ENCODE results near the gene MAU2.
"Not testable (repeated sequence)": the region's sequence is repeated elsewhere in the genome, so short reads cannot be mapped to it uniquely, and the experiment has no call there.

Gene MAU2

DNA sequence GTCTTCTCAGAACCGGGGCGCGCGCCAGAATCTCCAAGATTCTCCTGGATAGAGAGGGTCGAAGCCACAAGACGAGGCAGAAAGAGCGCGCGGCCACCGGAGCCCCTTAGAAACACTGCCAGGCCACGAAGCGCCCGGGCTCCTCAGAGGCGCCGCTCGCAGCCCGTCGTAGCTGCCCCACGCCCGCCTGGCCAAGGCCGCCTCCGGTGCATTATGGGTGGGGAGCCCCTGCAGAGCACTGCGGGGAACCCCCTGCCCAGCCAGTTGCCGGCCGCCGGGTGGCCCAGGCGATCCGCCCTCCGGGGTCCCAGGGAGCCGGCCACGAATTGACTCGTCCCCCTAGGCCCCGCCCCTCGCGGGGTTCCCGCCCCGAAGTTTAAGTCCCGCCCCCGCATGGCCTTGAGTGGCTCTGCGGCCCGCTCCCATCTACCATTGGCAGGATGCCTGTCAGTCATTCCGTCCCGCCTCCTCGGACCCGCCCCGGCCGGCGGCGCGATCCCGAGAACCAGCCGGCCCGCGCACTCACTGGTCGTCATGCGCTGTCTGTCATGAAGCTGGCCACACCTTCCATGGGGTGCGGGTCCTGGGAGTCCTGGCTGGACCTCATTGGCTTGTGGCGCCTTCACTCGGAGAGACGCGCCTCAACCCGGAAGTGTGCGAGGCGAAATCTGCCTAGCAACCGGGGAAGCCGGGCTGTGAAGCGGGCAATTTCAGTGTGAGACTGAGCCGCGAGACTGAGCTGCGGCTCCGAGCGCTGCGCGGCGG is 64.7 kb downstream of the MAU2 start:
- H3K4me3 ChIP-seq (ENCODE audit: low read depth, low read length): peak overlapping the region; percentile 93
- TF ChIP-seq, protein P1, sequence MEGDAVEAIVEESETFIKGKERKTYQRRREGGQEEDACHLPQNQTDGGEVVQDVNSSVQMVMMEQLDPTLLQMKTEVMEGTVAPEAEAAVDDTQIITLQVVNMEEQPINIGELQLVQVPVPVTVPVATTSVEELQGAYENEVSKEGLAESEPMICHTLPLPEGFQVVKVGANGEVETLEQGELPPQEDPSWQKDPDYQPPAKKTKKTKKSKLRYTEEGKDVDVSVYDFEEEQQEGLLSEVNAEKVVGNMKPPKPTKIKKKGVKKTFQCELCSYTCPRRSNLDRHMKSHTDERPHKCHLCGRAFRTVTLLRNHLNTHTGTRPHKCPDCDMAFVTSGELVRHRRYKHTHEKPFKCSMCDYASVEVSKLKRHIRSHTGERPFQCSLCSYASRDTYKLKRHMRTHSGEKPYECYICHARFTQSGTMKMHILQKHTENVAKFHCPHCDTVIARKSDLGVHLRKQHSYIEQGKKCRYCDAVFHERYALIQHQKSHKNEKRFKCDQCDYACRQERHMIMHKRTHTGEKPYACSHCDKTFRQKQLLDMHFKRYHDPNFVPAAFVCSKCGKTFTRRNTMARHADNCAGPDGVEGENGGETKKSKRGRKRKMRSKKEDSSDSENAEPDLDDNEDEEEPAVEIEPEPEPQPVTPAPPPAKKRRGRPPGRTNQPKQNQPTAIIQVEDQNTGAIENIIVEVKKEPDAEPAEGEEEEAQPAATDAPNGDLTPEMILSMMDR (IDR thresholded peaks at IDR 0.05; ENCODE audit: low read depth, low read length): no peak

DNA sequence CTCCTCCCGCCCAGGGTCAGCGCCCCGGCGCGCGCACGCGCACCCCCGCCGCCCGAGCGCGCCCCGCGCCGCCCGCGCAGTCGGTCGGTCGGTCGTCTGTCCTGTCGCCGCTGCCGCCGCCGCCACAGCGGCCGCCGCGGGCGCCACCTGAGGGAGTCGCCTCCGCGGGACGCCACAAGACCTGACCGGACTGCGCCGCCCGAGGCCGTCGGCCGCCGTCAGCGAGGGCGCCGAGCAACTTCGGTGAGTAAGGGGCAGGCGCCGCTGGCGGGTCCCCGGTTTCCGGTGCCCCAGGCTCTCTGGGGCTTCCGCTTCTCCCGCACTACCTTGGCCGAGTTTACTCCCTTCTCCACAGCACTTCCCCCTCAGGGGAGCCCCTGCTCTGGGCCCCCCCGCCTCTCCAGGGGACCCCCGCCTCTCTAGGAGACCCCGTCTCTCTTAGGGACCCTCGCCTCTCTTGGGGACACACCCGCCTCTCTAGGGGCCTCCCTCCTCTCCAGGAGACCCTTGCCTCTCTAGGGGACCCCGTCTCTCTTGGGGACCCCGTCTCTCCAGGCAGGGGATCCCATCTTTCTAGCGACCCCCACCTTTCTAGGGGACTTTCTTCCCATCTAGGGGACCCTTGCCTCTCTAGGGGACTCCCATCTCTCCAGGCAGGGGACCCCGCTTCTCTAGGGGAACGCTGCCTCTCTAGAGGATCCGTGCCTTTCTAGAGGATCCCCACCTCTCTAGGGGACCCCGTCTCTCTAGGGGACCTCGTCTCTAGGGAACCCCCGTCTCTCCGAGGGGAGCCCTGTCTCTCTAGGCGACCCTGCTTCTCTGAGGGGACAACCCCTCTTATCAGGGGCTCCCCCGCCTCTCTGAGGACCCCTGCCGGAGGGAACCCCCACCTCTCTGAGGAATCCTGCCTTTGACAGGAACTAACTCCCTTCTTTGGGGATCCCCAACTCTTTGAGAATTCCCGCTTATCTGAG is 65.6 kb downstream of the MAU2 start:
- peak overlapping the region; percentile 93 for H3K4me3 ChIP-seq (ENCODE audit: low read depth, low read length)
- TF ChIP-seq, protein P1 (IDR thresholded peaks at IDR 0.05; ENCODE audit: low read depth, low read length): no peak

DNA sequence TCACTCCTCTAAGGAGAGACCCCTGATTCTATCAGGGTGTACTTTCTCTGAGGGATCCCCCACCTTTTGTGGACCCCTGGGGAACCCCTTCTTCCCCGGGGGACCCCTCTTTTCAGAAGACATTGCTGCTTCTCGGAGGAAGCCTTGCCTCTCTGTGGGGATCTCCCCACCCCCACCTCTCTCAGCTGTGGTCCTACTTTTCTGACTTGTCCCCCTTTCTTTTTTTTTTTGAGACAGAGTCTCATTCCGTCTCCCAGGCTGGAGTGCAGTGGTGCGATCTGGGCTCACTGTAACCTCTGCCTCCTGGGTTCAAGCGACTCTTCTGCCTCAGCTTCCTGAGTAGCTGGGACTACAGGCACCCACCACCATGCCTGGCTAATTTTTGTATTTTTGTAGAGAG is 66.5 kb downstream of the MAU2 start:
- TF ChIP-seq, protein P1 (IDR thresholded peaks at IDR 0.05; ENCODE audit: low read depth, low read length): no peak

DNA sequence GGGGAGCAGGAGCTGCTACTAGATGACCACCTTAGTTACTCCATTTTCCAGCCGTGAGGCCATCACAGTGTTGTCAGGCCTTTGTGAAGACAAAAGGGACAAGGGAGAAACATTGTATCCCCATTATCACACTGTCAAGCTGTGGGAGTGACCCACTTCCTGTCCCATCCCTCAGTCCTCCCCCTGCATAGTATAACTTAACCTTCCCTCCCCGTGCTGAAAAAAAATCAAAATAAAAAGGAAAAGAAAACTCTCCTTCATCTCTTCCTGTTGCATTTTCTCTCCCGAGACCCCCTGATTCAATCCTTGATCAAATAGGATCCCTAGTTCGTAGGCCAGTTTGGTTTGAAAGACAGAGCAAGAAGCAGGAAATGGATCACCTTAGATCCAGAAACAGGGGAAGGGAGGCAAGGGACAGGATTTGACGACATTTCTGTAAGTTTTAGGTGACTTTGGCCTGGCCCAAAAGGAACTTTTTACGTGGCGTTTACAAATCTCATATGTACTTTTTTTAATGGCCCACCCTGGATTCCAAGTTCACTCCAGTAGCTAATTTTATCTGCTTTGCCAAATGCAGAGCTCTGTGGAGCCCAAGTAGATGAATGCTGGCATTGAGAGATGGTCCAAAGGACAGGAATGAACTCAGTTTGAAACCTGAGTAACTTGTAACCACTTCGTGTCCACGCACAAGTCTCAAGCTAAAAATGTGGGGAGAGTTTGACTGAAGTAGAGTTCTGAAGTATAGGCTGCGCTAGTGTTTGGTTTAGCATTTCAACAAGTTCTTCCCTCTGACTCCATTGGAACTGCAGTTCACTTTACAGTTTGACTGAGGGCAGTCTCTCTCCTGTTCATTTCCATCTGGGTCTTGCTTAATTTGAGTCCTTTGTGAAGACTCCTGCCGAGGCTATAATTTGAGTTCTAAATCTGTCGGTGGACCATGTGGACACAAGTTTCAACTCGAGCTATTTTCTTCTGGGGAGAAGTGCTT is 68.2 kb downstream of the MAU2 start:
- H3K4me3 ChIP-seq (ENCODE audit: low read depth, low read length): no peak overlapping the region
- TF ChIP-seq, protein P1 (IDR thresholded peaks at IDR 0.05; ENCODE audit: low read depth, low read length): no peak

More for the DNA sequence above, 66.5 kb downstream of the MAU2 start:
- peak overlapping the region; percentile 93 for H3K4me3 ChIP-seq (ENCODE audit: low read depth, low read length)

DNA sequence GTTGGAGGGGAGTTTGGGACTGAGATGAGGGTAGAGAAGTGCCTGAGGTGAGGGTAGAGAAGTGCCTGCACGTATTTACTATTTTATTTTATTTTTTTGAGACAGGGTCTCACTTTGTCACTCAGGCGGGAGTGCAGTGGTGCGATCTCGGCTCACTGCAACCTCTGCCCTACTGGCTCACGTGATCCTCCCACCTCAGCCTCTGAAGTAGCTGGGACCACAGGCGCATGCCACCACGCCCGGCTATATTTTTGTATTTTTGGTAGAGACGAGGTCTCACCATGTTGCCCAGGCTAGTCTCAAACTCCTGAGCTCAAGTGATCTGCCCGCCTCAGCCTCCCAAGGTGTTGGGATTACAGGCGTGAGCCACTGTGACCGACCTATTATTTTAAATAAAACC is 69.1 kb downstream of the MAU2 start:
- H3K4me3 ChIP-seq (ENCODE audit: low read depth, low read length): not testable (repeated sequence)

DNA sequence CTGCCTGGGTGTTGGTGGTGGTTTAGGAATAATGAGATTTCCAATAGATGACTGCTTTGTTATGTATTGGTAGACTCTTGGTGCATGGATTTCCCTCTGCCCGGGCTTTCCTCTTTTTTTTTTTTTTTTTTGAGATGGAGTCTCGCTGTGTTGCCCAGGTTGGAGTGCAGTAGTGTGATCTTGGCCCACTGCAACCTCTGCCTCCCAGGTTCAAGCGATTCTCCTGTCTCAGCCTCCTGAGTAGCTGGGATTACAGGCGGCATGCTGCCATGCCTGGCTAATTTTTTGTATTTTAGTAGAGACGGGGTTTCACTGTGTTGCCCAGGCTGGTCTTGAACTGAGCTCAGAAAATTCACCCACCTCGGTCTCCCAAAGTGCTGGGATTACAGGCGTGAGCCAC is 73.7 kb downstream of the MAU2 start:
- not testable (repeated sequence) for H3K4me3 ChIP-seq (ENCODE audit: low read depth, low read length)

DNA sequence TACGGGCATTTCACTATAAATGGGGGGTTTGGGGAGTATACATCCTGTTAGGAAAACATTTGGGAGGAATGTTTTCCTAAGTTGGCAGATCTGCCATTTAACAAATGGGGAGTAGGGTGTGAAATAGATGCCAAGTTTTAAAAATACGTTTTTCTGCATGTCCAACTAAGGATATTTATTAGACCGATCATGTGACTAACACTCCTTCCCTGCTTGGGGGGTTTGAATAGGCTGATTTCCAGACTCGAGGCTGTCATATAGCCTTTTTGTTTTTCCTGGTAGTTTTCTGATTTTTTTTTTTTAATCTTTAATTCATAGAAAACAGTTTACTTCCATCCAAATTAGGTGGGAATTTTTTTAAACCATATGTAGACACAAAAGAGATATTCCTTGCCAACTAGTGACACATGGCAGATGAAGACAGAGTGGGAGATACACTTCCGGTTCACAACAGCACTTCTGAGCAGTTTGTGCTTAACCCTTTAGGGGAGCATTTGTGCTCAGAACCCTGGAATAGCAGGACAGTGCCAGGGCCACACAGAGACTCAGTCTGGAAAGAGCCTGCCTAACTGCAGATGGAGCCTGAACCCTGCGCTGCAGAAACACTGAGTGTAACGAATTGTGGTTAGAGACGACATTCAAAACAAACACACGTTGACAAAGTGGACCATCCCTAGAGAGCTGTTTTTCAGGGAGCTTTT is 79.3 kb downstream of the MAU2 start:
- H3K4me3 ChIP-seq (ENCODE audit: low read depth, low read length): no peak overlapping the region

More for the DNA sequence above, 79.3 kb downstream of the MAU2 start:
- TF ChIP-seq, protein P1 (IDR thresholded peaks at IDR 0.05; ENCODE audit: low read depth, low read length): no peak

All from WI38 (cell line).